Chondrocyte (in vitro differentiated cells): ENCODE data around the gene PIBF1. TPM values are rescaled to one million over a fixed set of nuclear protein-coding genes. Genes with fewer than 3 reads are reported as not detected.
"Not testable (repeated sequence)": the region's sequence is repeated elsewhere in the genome, so short reads cannot be mapped to it uniquely, and the experiment has no call there.

ENCODE experiments used
- DNase-seq: peaks from one replicate; pipeline ENCODE4 v3.0.0; 2021; ENCODE audit warnings: mixed read lengths, low spot score
- H3K27ac Mint-ChIP-seq: one replicate; pipeline ENCODE4 v1.8.0; 2021; ENCODE audit warnings: mild to moderate bottlenecking, moderate library complexity, mixed read lengths; ENCODE audit not compliant: unreplicated experiment
- H3K27me3 Mint-ChIP-seq: 2 replicates; pipeline ENCODE4 v1.8.0; 2021; ENCODE audit warnings: low read depth, mixed read lengths
- H3K36me3 Mint-ChIP-seq: 2 replicates; pipeline ENCODE4 v1.8.0; 2021; ENCODE audit warnings: low read depth, mixed read lengths
- H3K4me1 Mint-ChIP-seq: 2 replicates; pipeline ENCODE4 v1.8.0; 2021; ENCODE audit warnings: low read depth, mild to moderate bottlenecking, mixed read lengths
- H3K4me3 Mint-ChIP-seq: one replicate; pipeline ENCODE4 v1.8.0; 2021; ENCODE audit warnings: mild to moderate bottlenecking, moderate library complexity, mixed read lengths; ENCODE audit not compliant: unreplicated experiment
- H3K9me3 Mint-ChIP-seq: 2 replicates; pipeline ENCODE4 v1.8.0; 2021; ENCODE audit warnings: low read depth, mixed read lengths
- CTCF ChIP-seq: fragments of 200-600 bp; sonication (generic); IDR thresholded peaks from 2 replicates; pipeline ENCODE4 v1.5.0; 2021; ENCODE audit warnings: antibody characterized with exemption, mild to moderate bottlenecking, moderate library complexity
- total RNA-seq: library from RNA; stranded (reverse); gene quantifications from 3 replicates; pipeline ENCODE4 v1.2.1, GENCODE V29; 2021

Gene PIBF1
- total RNA-seq, 1 donor from 2014 or later: 18.2 TPM

GRCh38 chr13:72823081-72823480 lies 41.1 kb downstream of the PIBF1 start:
- Mint-ChIP-seq H3K4me1 (peaks cover 3% of the 10 kb centered on the region), H3K9me3 (no peaks in the 10 kb centered on the region), H3K4me3 (no peak overlapping the region), H3K27ac (no peak overlapping the region), H3K27me3 (no peaks in the 10 kb centered on the region), H3K36me3 (peaks cover 11% of the 10 kb centered on the region)
- TF ChIP-seq CTCF: no peak
- no peak for DNase-seq

- Mint-ChIP-seq H3K4me1 (peaks cover 3% of the 10 kb centered on the region), H3K9me3 (no peaks in the 10 kb centered on the region), H3K36me3 (peaks cover 14% of the 10 kb centered on the region), H3K27me3 (no peaks in the 10 kb centered on the region), H3K27ac (no peak overlapping the region), H3K4me3 (no peak overlapping the region)
- no peak for TF ChIP-seq CTCF
- no peak for DNase-seq
Measured at GRCh38 chr13:72823724-72824123, 41.8 kb downstream of the PIBF1 start.

- H3K36me3 Mint-ChIP-seq: peaks cover 21% of the 10 kb centered on the region
- TF ChIP-seq CTCF: no peak
- peaks cover 7% of the 10 kb centered on the region for H3K9me3 Mint-ChIP-seq
- peaks cover 8% of the 10 kb centered on the region for H3K4me1 Mint-ChIP-seq
- no peak overlapping the region for H3K27ac Mint-ChIP-seq
- H3K4me3 Mint-ChIP-seq: no peak overlapping the region
- no peak for DNase-seq
- no peaks in the 10 kb centered on the region for H3K27me3 Mint-ChIP-seq
Measured at GRCh38 chr13:72834601-72835000, 52.7 kb downstream of the PIBF1 start.

- no peak overlapping the region for H3K27ac Mint-ChIP-seq
- H3K9me3 Mint-ChIP-seq: peaks cover under 1% of the 10 kb centered on the region
- peak; percentile 94 for TF ChIP-seq CTCF
- H3K4me3 Mint-ChIP-seq: no peak overlapping the region
- peaks cover 8% of the 10 kb centered on the region for H3K36me3 Mint-ChIP-seq
- H3K27me3 Mint-ChIP-seq: no peaks in the 10 kb centered on the region
- DNase-seq: no peak
- no peaks in the 10 kb centered on the region for H3K4me1 Mint-ChIP-seq
Measured at GRCh38 chr13:72839831-72840426, 58.0 kb downstream of the PIBF1 start.

- Mint-ChIP-seq H3K27ac (no peak overlapping the region), H3K9me3 (peaks cover 4% of the 10 kb centered on the region), H3K27me3 (no peaks in the 10 kb centered on the region), H3K4me3 (no peak overlapping the region), H3K36me3 (peaks cover 16% of the 10 kb centered on the region), H3K4me1 (no peaks in the 10 kb centered on the region)
- no peak for TF ChIP-seq CTCF
- no peak for DNase-seq
Measured at GRCh38 chr13:72842991-72843390, 61.1 kb downstream of the PIBF1 start.

- peaks cover 16% of the 10 kb centered on the region for H3K36me3 Mint-ChIP-seq
- not testable (repeated sequence) for H3K27me3 Mint-ChIP-seq, H3K4me3 Mint-ChIP-seq, DNase-seq, H3K9me3 Mint-ChIP-seq, H3K27ac Mint-ChIP-seq, H3K4me1 Mint-ChIP-seq
Measured at GRCh38 chr13:72845148-72845547, 63.2 kb downstream of the PIBF1 start.
